Mesendoderm (in vitro differentiated cells): ENCODE results near the gene DOCK10.

ENCODE experiments used
- DNase-seq: peaks from one replicate; pipeline ENCODE4 v3.0.0; 2013
- H2AK5ac ChIP-seq: 2 replicates; pipeline ENCODE4 v1.6.1; 2013; ENCODE audit warnings: low read length, inconsistent platforms
- H2BK120ac ChIP-seq: 2 replicates; pipeline ENCODE4 v1.6.1; 2013; ENCODE audit warnings: low read depth, mild to moderate bottlenecking, low read length, moderate library complexity, mixed read lengths
- H2BK15ac ChIP-seq: replicated peaks from 2 replicates; pipeline ENCODE4 v1.6.1; 2013; ENCODE audit warnings: low read depth, mild to moderate bottlenecking, moderate library complexity
- H2BK5ac ChIP-seq: 2 replicates; pipeline ENCODE4 v1.6.1; 2013; ENCODE audit warnings: low read length, inconsistent platforms
- H3K18ac ChIP-seq: 2 replicates; pipeline ENCODE4 v1.6.1; 2013; ENCODE audit warnings: mild to moderate bottlenecking, low read length, mixed read lengths
- H3K23ac ChIP-seq: one replicate; pipeline ENCODE4 v1.6.1; 2013; ENCODE audit warnings: low read length
- H3K27ac ChIP-seq: 2 replicates; pipeline ENCODE4 v1.5.1; 2013; ENCODE audit warnings: low read depth, mild to moderate bottlenecking, inconsistent platforms, low read length, moderate library complexity
- H3K27me3 ChIP-seq: 2 replicates; pipeline ENCODE4 v1.6.1; 2013; ENCODE audit warnings: low read length, control low read depth, mild to moderate bottlenecking, inconsistent platforms; ENCODE audit not compliant: insufficient read depth, poor library complexity
- H3K36me3 ChIP-seq: 2 replicates; pipeline ENCODE4 v1.6.1; 2013; ENCODE audit warnings: low read length, inconsistent platforms; ENCODE audit not compliant: control insufficient read depth, insufficient read depth
- H3K4ac ChIP-seq: one replicate; pipeline ENCODE4 v1.6.1; 2013; ENCODE audit warnings: low read depth, mild to moderate bottlenecking, low read length, moderate library complexity
- H3K4me1 ChIP-seq: 2 replicates; pipeline ENCODE4 v1.6.1; 2013; ENCODE audit warnings: low read depth, low read length, inconsistent platforms; ENCODE audit not compliant: control insufficient read depth
- H3K4me2 ChIP-seq: 2 replicates; pipeline ENCODE4 v1.6.1; 2013; ENCODE audit warnings: low read length
- H3K4me3 ChIP-seq: 2 replicates; pipeline ENCODE4 v1.5.1; 2013; ENCODE audit warnings: mild to moderate bottlenecking, low read length
- H3K56ac ChIP-seq: one replicate; pipeline ENCODE4 v1.6.1; 2013; ENCODE audit warnings: low read length
- H3K79me1 ChIP-seq: 2 replicates; pipeline ENCODE4 v1.6.1; 2013; ENCODE audit warnings: low read length, inconsistent platforms
- H3K79me2 ChIP-seq: 2 replicates; pipeline ENCODE4 v1.6.1; 2013; ENCODE audit warnings: mild to moderate bottlenecking, low read length; ENCODE audit not compliant: control insufficient read depth, insufficient read depth
- H3K9ac ChIP-seq: 2 replicates; pipeline ENCODE4 v1.6.1; 2013; ENCODE audit warnings: low read length, inconsistent platforms
- H4K5ac ChIP-seq: one replicate; pipeline ENCODE4 v1.6.1; 2013; ENCODE audit warnings: low read length
- H4K8ac ChIP-seq: one replicate; pipeline ENCODE4 v1.6.1; 2013; ENCODE audit warnings: low read depth, mild to moderate bottlenecking, control low read depth, low read length, moderate library complexity
- WGBS: extraction: QIAGEN DNeasy Blood & Tissue Kit; methylation state at CpG from one replicate; pipeline ENCODE4 v1.1.7; 2013; ENCODE audit warnings: low lambda C conversion rate, missing lambda C conversion rate; ENCODE audit not compliant: insufficient coverage; ENCODE audit errors: extremely low coverage; 5-methylcytosine and 5-hydroxymethylcytosine counted together

The DOCK10 gene

GRCh38 chr2:224747765-224748164 lies 294.5 kb downstream of the DOCK10 start:
- H2BK15ac ChIP-seq = no peak overlapping the region
- no peak overlapping the region for H3K27ac ChIP-seq
- no peak overlapping the region for H3K4me3 ChIP-seq
- no peak overlapping the region for H3K56ac ChIP-seq
- H3K79me1 ChIP-seq = no peaks in the 10 kb centered on the region
- no peak for DNase-seq
- H3K36me3 ChIP-seq = no peaks in the 10 kb centered on the region
- H3K9ac ChIP-seq = no peak overlapping the region
- H4K8ac ChIP-seq = no peak overlapping the region
- H2BK5ac ChIP-seq = no peak overlapping the region
- no peak overlapping the region for H3K18ac ChIP-seq
- H3K4me2 ChIP-seq = no peak overlapping the region
- H3K27me3 ChIP-seq = no peaks in the 10 kb centered on the region
- WGBS = no CpG with 5 or more reads among the region's 4 CpGs
- H2BK120ac ChIP-seq = no peak overlapping the region
- no peaks in the 10 kb centered on the region for H3K4me1 ChIP-seq
- H2AK5ac ChIP-seq = no peak overlapping the region
- H3K23ac ChIP-seq = no peak overlapping the region
- H3K4ac ChIP-seq = no peak overlapping the region
- no peaks in the 10 kb centered on the region for H3K79me2 ChIP-seq
- H4K5ac ChIP-seq = no peak overlapping the region

- Histone ChIP-seq H3K4me2 (no peak overlapping the region), H2BK15ac (no peak overlapping the region), H3K27ac (no peak overlapping the region), H3K18ac (no peak overlapping the region), H4K8ac (no peak overlapping the region), H3K36me3 (no peaks in the 10 kb centered on the region), H3K9ac (no peak overlapping the region), H3K27me3 (no peaks in the 10 kb centered on the region), H3K4ac (no peak overlapping the region), H2BK120ac (no peak overlapping the region), H3K79me1 (no peaks in the 10 kb centered on the region), H3K4me1 (no peaks in the 10 kb centered on the region), H3K23ac (no peak overlapping the region), H3K56ac (no peak overlapping the region), H3K79me2 (no peaks in the 10 kb centered on the region), H2AK5ac (no peak overlapping the region), H2BK5ac (no peak overlapping the region), H4K5ac (no peak overlapping the region), H3K4me3 (no peak overlapping the region)
- WGBS = no CpG with 5 or more reads among the region's 1 CpG
- DNase-seq = peak; percentile 10
Measured at GRCh38 chr2:224736227-224736626, 306.0 kb downstream of the DOCK10 start.

- no peak overlapping the region for H2BK120ac ChIP-seq
- no peak overlapping the region for H2BK5ac ChIP-seq
- H3K36me3 ChIP-seq = no peaks in the 10 kb centered on the region
- no peak overlapping the region for H3K9ac ChIP-seq
- H4K8ac ChIP-seq = no peak overlapping the region
- no peak overlapping the region for H3K56ac ChIP-seq
- no peak overlapping the region for H3K23ac ChIP-seq
- no peaks in the 10 kb centered on the region for H3K79me1 ChIP-seq
- DNase-seq = no peak
- no peaks in the 10 kb centered on the region for H3K79me2 ChIP-seq
- H3K27me3 ChIP-seq = no peaks in the 10 kb centered on the region
- H3K4me3 ChIP-seq = no peak overlapping the region
- no peak overlapping the region for H2BK15ac ChIP-seq
- no peak overlapping the region for H3K27ac ChIP-seq
- no peak overlapping the region for H3K18ac ChIP-seq
- no peak overlapping the region for H3K4me2 ChIP-seq
- H3K4ac ChIP-seq = no peak overlapping the region
- no peak overlapping the region for H4K5ac ChIP-seq
- H2AK5ac ChIP-seq = no peak overlapping the region
- no peaks in the 10 kb centered on the region for H3K4me1 ChIP-seq
- WGBS = no CpG with 5 or more reads among the region's 1 CpG
Measured at GRCh38 chr2:224734949-224735348, 307.3 kb downstream of the DOCK10 start.

- Histone ChIP-seq H2BK15ac (no peak overlapping the region), H3K23ac (no peak overlapping the region), H3K4me2 (no peak overlapping the region), H2BK5ac (no peak overlapping the region), H3K79me2 (no peaks in the 10 kb centered on the region), H3K9ac (no peak overlapping the region), H4K5ac (no peak overlapping the region), H3K27me3 (no peaks in the 10 kb centered on the region), H2AK5ac (no peak overlapping the region), H4K8ac (no peak overlapping the region), H3K79me1 (no peaks in the 10 kb centered on the region), H3K18ac (no peak overlapping the region), H3K27ac (no peak overlapping the region), H3K4ac (no peak overlapping the region), H2BK120ac (no peak overlapping the region), H3K36me3 (no peaks in the 10 kb centered on the region), H3K4me3 (no peak overlapping the region), H3K56ac (no peak overlapping the region), H3K4me1 (no peaks in the 10 kb centered on the region)
- no CpG with 5 or more reads among the region's 1 CpG for WGBS
- no peak for DNase-seq
Measured at GRCh38 chr2:224731665-224732064, 310.6 kb downstream of the DOCK10 start.

- no CpG with 5 or more reads among the region's 1 CpG for WGBS
- Histone ChIP-seq H3K36me3 (no peaks in the 10 kb centered on the region), H3K79me2 (no peaks in the 10 kb centered on the region), H3K23ac (no peak overlapping the region), H3K4me3 (no peak overlapping the region), H3K9ac (no peak overlapping the region), H3K27ac (no peak overlapping the region), H3K4ac (no peak overlapping the region), H3K18ac (no peak overlapping the region), H2BK120ac (no peak overlapping the region), H3K4me2 (no peak overlapping the region), H4K5ac (no peak overlapping the region), H3K27me3 (no peaks in the 10 kb centered on the region), H3K4me1 (no peaks in the 10 kb centered on the region), H3K56ac (no peak overlapping the region), H2BK5ac (no peak overlapping the region), H4K8ac (no peak overlapping the region), H3K79me1 (no peaks in the 10 kb centered on the region), H2AK5ac (no peak overlapping the region), H2BK15ac (no peak overlapping the region)
- DNase-seq = no peak
Measured at GRCh38 chr2:224729435-224729834, 312.8 kb downstream of the DOCK10 start.

GRCh38 chr2:224724331-224724730 lies 317.9 kb downstream of the DOCK10 start:
- Histone ChIP-seq H2BK120ac (no peak overlapping the region), H4K5ac (no peak overlapping the region), H3K4ac (no peak overlapping the region), H3K4me3 (no peak overlapping the region), H3K79me1 (no peaks in the 10 kb centered on the region), H3K4me1 (no peaks in the 10 kb centered on the region), H3K36me3 (no peaks in the 10 kb centered on the region), H2AK5ac (no peak overlapping the region), H3K18ac (no peak overlapping the region), H3K9ac (no peak overlapping the region), H3K79me2 (no peaks in the 10 kb centered on the region), H3K56ac (no peak overlapping the region), H3K4me2 (no peak overlapping the region), H3K23ac (no peak overlapping the region), H2BK15ac (no peak overlapping the region), H3K27ac (no peak overlapping the region), H2BK5ac (no peak overlapping the region), H4K8ac (no peak overlapping the region), H3K27me3 (no peaks in the 10 kb centered on the region)
- DNase-seq = no peak
- 100% methylated on average over 2 of the region's 2 CpGs for WGBS
